Tibial nerve (tissue), 4 donors: ENCODE measurements around the gene KCNQ1. TPM values are rescaled to one million over a fixed set of nuclear protein-coding genes. Genes with fewer than 3 reads are reported as not detected.

Source experiments
- DNase-seq, 2 donors: peaks; one replicate each; pipeline ENCODE4 v3.0.0-alpha.2; 2019; ENCODE audit warnings: low spot score in 2 of 2
- H3K27ac ChIP-seq, 4 donors: fragments of 200-600 bp; sonication (generic) in 3 of 4; one replicate each; pipeline ENCODE4 v1.5.1; 2017 to 2019; ENCODE audit warnings: mild to moderate bottlenecking in 1 of 4
- H3K27me3 ChIP-seq, 2 donors: fragments of 200-600 bp; sonication (generic) in 1 of 2; one replicate each; pipeline versions ENCODE4 v1.5.1 to v1.6.0; 2017 to 2019
- H3K36me3 ChIP-seq, 3 donors: fragments of 200-600 bp; sonication (generic); one replicate each; pipeline ENCODE4 v1.5.1; 2018 to 2019
- H3K4me1 ChIP-seq, 4 donors: fragments of 200-600 bp; sonication (generic) in 3 of 4; one replicate each; pipeline ENCODE4 v1.5.1; 2017 to 2019
- H3K4me3 ChIP-seq, 4 donors: fragments of 200-600 bp; sonication (generic) in 3 of 4; one replicate each; pipeline ENCODE4 v1.5.1; 2017 to 2019; ENCODE audit warnings: mild to moderate bottlenecking in 1 of 4, moderate library complexity in 1 of 4
- H3K9me3 ChIP-seq, 4 donors: fragments of 200-600 bp; sonication (generic) in 3 of 4; one replicate each; pipeline ENCODE4 v1.5.1; 2017 to 2019
- CTCF ChIP-seq, 5 experiments: fragments of 200-600 bp in 3 of 5; fragments of 450-650 bp in 2 of 5; sonication (generic) in 3 of 5; IDR thresholded peaks; one replicate each; pipeline ENCODE4 v1.5.1; 2016 to 2019; ENCODE audit warnings: antibody characterized with exemption in 5 of 5, mild to moderate bottlenecking in 3 of 5, moderate library complexity in 2 of 5
- EP300 ChIP-seq, 2 donors: sonication (generic); formaldehyde crosslinking; IDR thresholded peaks; one replicate each; pipeline ENCODE4 v1.6.1; 2017; ENCODE audit warnings: antibody characterized with exemption in 2 of 2, mild to moderate bottlenecking in 1 of 2
- POLR2A ChIP-seq, 2 donors: fragments of 450-650 bp; IDR thresholded peaks; one replicate each; pipeline ENCODE4 v1.6.1; 2017; ENCODE audit warnings: antibody characterized with exemption in 2 of 2, mild to moderate bottlenecking in 2 of 2, moderate library complexity in 2 of 2
- WGBS, 2 donors: methylation state at CpG; one replicate each; pipeline ENCODE4 v1.1.5; 2018; 5-methylcytosine and 5-hydroxymethylcytosine counted together
- total RNA-seq, 4 donors: library from RNA; depleted of rRNA; stranded (reverse); fragments of >200 nt; gene quantifications; one replicate each; pipeline ENCODE4 v1.1.0, GENCODE V29; 2016

KCNQ1 gene
- total RNA-seq, 4 donors from 2014 or later, result 3.5 to 11.4 (median 7.5) TPM

GRCh38 chr11:2535673-2536439 lies 91.0 kb downstream of the KCNQ1 start:
- no peaks in the 10 kb centered on the region for H3K9me3 ChIP-seq
- no peak overlapping the region for H3K27ac ChIP-seq
- TF ChIP-seq EP300 (IDR thresholded peaks at IDR 0.05), result no peak
- TF ChIP-seq POLR2A (IDR thresholded peaks at IDR 0.05), result no peak
- no peak for TF ChIP-seq CTCF (IDR thresholded peaks at IDR 0.05)
- H3K27me3 ChIP-seq, result no peaks in the 10 kb centered on the region
- peaks cover 0 to 30% (median 14%) of the 10 kb centered on the region in 4 donors for H3K4me1 ChIP-seq
- no peaks in the 10 kb centered on the region for H3K36me3 ChIP-seq
- no peak for DNase-seq
- 87 to 98% methylated on average over 11 to 19 of the region's 27 CpGs for WGBS, 2 donors
- H3K4me3 ChIP-seq, result no peak overlapping the region

DNA sequence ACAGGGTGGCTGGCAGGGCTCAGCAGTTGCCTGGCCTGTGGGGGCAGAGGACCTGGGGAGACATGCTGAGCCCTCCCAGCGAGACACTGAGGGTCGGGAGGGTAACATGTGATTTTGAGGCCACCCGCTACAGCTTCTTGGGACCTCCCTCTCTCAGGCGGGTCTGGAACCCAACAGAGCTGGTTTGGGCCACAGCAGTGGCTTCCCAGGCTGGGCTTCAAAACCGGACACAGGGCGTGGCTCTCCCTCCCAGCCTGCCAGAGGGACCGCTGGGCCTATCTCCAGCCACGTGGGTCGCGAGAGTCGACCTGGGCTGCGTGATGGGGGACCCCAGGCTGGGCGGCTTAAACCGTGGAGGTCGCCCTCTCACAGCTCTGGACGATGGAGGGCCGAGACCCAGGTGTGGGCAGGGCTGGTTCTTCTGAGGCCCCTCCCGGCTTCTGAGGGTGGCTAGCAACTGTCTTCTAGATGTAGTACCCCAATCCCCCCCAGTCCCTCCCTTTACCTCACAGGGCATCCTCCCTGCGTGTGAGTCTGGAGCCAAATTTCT lies 91.7 kb downstream of the KCNQ1 start:
- Histone ChIP-seq H3K4me3 (no peak overlapping the region), H3K9me3 (no peaks in the 10 kb centered on the region), H3K27ac (no peak overlapping the region), H3K27me3 (no peaks in the 10 kb centered on the region), H3K4me1 (peaks cover 0 to 26% (median 14%) of the 10 kb centered on the region in 4 donors), H3K36me3 (no peaks in the 10 kb centered on the region)
- no peak for TF ChIP-seq EP300 (IDR thresholded peaks at IDR 0.05)
- TF ChIP-seq POLR2A (IDR thresholded peaks at IDR 0.05), result no peak
- DNase-seq, result no peak
- 79 to 96% methylated on average over 13 to 19 of the region's 19 CpGs for WGBS, 2 donors

GRCh38 chr11:2537010-2537705 lies 92.3 kb downstream of the KCNQ1 start:
- Histone ChIP-seq H3K4me3 (no peak overlapping the region), H3K9me3 (no peaks in the 10 kb centered on the region), H3K36me3 (no peaks in the 10 kb centered on the region), H3K27me3 (no peaks in the 10 kb centered on the region), H3K27ac (no peak overlapping the region), H3K4me1 (peaks cover 0 to 20% (median 14%) of the 10 kb centered on the region in 4 donors)
- TF ChIP-seq CTCF (IDR thresholded peaks at IDR 0.05) (no peak), EP300 (IDR thresholded peaks at IDR 0.05) (no peak), POLR2A (IDR thresholded peaks at IDR 0.05) (no peak)
- WGBS, 2 donors, result 96 to 97% methylated on average over 9 of the region's 9 CpGs
- DNase-seq, result no peak

DNA sequence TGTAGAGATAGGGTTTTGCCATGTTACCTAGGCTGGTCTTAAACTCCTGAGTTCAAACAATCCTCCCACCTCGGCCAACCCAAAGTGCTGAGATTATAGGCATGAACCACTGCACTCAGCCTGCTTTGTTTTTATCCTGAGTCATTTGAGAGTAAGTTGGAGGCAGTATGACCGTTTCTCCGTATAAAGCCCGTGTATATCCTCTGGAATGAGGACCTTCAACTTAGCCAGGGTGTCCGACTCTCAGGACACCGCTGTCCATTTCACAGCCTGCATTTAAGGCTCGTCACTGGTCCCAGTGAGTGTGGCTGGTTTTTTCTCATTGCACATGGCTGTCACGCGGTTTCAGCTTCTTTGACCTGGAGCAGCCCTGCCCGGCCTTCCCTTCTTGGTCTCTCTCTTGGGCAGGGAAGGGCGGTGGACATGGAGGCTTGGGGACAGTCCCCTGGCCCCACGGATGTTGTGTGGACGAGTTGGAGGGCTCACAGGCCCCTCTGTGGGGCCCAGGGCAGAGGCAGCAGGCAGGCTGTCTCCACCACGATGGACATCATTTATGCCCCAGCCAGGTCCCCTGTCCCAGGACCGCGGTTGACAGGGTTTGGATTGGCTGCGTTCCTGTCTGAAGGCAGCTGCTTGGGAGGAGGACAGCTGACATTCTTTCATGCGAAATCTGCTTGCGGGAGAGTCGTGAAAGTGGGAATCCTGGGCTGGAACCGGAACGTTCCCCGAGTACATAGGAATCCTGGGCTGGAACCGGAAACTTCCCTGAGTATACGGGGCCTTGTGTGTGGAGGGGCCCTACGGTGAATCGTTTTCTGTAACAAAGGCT lies 93.3 kb downstream of the KCNQ1 start:
- H3K4me3 ChIP-seq, result no peak overlapping the region
- H3K9me3 ChIP-seq, result no peaks in the 10 kb centered on the region
- TF ChIP-seq EP300 (IDR thresholded peaks at IDR 0.05), result no peak
- no peak for TF ChIP-seq POLR2A (IDR thresholded peaks at IDR 0.05)
- TF ChIP-seq CTCF (IDR thresholded peaks at IDR 0.05), result no peak
- H3K4me1 ChIP-seq, result peaks cover 0 to 12% (median 11%) of the 10 kb centered on the region in 4 donors
- DNase-seq, result no peak
- H3K27me3 ChIP-seq, result no peaks in the 10 kb centered on the region
- no peaks in the 10 kb centered on the region for H3K36me3 ChIP-seq
- no peak overlapping the region for H3K27ac ChIP-seq
- WGBS, 2 donors, result 65 to 68% methylated on average over 27 of the region's 27 CpGs

DNA sequence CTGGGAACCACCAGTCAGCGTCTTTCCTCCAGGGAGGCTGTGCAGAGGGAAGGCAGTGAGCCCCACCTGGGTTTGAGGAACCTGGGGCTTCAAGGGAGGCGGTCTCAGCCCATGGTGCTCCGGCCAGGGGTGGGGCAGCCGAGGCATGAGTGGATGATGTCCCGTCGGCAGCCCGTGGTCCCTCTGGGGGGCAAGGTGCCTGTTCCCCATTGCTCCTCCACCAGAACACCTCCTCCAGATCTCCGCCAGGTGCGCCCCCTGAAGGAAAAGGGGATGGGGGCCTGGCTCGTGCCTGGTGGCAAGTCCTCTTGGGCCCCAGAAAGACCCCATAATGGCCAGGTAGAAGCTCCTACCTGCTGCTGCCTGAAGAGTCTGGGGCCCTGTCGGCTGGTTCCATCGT lies 94.1 kb downstream of the KCNQ1 start:
- no peaks in the 10 kb centered on the region for H3K9me3 ChIP-seq
- WGBS, 2 donors, result 93 to 99% methylated on average over 9 to 12 of the region's 12 CpGs
- H3K4me3 ChIP-seq, result no peak overlapping the region
- H3K4me1 ChIP-seq, result peaks cover 0 to 3% (median 2%) of the 10 kb centered on the region in 4 donors
- no peak for DNase-seq
- no peaks in the 10 kb centered on the region for H3K27me3 ChIP-seq
- H3K27ac ChIP-seq, result no peak overlapping the region
- no peak for TF ChIP-seq CTCF (IDR thresholded peaks at IDR 0.05)
- no peak for TF ChIP-seq POLR2A (IDR thresholded peaks at IDR 0.05)
- no peak for TF ChIP-seq EP300 (IDR thresholded peaks at IDR 0.05)
- no peaks in the 10 kb centered on the region for H3K36me3 ChIP-seq
